ENCODE data around the gene PLVAP. TPM values are rescaled to one million over a fixed set of nuclear protein-coding genes. Genes with fewer than 3 reads are reported as not detected.

The PLVAP gene
- total and polyA plus RNA-seq, 9 of the 15 experiments (the other 6 are each of a cell fraction or from before 2014, with no cell fraction given), result 0.09 to 0.84 (median 0.51) TPM; not detected in 4

DNA sequence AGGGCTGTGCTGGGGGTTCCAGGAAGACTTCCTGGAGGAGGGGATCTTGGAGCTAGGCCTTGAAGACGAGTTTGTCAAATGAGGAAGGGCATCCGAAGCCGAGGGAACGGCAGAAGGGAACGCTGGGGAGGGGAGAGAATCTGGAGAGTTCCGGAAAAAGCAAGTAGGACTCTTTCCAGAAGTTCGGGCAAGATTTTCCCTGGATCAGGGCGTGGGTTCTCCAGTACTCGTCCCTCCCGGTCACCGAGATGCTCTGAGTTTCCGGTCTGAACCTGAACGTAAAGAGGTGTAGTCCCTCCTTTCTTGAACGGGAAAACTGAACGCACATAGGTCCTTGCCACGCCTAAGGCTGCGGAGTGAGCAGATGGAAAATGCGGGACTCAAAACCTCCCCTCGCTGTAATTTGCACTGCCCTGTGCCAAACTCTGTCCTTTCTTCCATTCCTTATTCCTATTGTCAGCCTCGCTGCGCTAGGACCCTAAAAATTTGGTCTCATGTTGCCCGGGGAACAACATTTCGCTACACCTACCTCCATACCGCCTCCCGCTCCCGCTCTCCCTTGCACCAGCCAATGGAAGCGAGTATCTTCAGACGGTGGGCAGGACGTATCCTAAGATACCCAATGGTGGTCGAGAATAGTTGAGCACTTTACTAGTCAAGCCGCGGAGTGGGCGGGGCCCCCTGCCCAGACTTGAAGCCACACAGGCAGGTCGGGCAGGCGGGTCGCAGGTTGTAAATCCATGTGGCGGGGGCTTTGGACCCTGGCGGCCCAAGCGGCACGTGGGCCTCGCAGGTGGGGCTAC lies 40.1 kb downstream of the PLVAP start, which contains the start of gene GTPBP3 (continued):
- TF ChIP-seq ETV6 (IDR thresholded peaks at IDR 0.05; ENCODE audit: borderline replicate concordance in 1 of 2, low read depth in 2 of 2, low read length in 1 of 2), result no peak
- TF ChIP-seq ETV6 (CRISPR knock-in tag; IDR thresholded peaks at IDR 0.05; ENCODE audit: borderline replicate concordance), result peak; percentile 38; the same call in 1 of the 2 replicates
- no peak for TF ChIP-seq PRPF4 (IDR thresholded peaks at IDR 0.05; ENCODE audit: insufficient read depth, low read depth, low read length, poor library complexity, severe bottlenecking)
- peak; percentile 75 for TF ChIP-seq KDM5B (IDR thresholded peaks at IDR 0.05; ENCODE audit: insufficient replicate concordance, low read depth, low read length)
- no peak for TF ChIP-seq NR1H2 (CRISPR knock-in tag; IDR thresholded peaks at IDR 0.05)
- TF ChIP-seq XRCC4 (IDR thresholded peaks at IDR 0.05; ENCODE audit: extremely low read depth, insufficient read depth, insufficient read length), result no peak
- TF ChIP-seq NCOA4 (IDR thresholded peaks at IDR 0.05; ENCODE audit: partially characterized antibody), result no peak
- TF ChIP-seq, protein P1, sequence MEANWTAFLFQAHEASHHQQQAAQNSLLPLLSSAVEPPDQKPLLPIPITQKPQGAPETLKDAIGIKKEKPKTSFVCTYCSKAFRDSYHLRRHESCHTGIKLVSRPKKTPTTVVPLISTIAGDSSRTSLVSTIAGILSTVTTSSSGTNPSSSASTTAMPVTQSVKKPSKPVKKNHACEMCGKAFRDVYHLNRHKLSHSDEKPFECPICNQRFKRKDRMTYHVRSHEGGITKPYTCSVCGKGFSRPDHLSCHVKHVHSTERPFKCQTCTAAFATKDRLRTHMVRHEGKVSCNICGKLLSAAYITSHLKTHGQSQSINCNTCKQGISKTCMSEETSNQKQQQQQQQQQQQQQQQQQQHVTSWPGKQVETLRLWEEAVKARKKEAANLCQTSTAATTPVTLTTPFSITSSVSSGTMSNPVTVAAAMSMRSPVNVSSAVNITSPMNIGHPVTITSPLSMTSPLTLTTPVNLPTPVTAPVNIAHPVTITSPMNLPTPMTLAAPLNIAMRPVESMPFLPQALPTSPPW (CRISPR knock-in tag; IDR thresholded peaks at IDR 0.05), result peak; percentile 78
- TF ChIP-seq ILF3 (IDR thresholded peaks at IDR 0.05; ENCODE audit: borderline replicate concordance), result no peak
- TF ChIP-seq ATF7 (IDR thresholded peaks at IDR 0.05), result peak; percentile 91
- TF ChIP-seq SRSF3 (IDR thresholded peaks at IDR 0.05; ENCODE audit: insufficient read depth, low read length), result no peak
- TF ChIP-seq, protein P2, sequence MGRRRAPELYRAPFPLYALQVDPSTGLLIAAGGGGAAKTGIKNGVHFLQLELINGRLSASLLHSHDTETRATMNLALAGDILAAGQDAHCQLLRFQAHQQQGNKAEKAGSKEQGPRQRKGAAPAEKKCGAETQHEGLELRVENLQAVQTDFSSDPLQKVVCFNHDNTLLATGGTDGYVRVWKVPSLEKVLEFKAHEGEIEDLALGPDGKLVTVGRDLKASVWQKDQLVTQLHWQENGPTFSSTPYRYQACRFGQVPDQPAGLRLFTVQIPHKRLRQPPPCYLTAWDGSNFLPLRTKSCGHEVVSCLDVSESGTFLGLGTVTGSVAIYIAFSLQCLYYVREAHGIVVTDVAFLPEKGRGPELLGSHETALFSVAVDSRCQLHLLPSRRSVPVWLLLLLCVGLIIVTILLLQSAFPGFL (CRISPR knock-in tag; IDR thresholded peaks at IDR 0.05), result no peak
- TF ChIP-seq NCOR1 (IDR thresholded peaks at IDR 0.05), result no peak
- peak; percentile 100 for TF ChIP-seq SMARCA5 (IDR thresholded peaks at IDR 0.05)
- TF ChIP-seq SIRT6 (IDR thresholded peaks at IDR 0.05; ENCODE audit: low read depth, low read length), result no peak
- no peak for TF ChIP-seq ZFPM2 (CRISPR knock-in tag; IDR thresholded peaks at IDR 0.05)
- TF ChIP-seq KAT8 (IDR thresholded peaks at IDR 0.05; ENCODE audit: low read depth), result peak; percentile 79; the same call in 1 of the 2 replicates
- no peak; the same call in 1 of the 2 replicates for TF ChIP-seq KHSRP (IDR thresholded peaks at IDR 0.05)
- TF ChIP-seq, protein P3, sequence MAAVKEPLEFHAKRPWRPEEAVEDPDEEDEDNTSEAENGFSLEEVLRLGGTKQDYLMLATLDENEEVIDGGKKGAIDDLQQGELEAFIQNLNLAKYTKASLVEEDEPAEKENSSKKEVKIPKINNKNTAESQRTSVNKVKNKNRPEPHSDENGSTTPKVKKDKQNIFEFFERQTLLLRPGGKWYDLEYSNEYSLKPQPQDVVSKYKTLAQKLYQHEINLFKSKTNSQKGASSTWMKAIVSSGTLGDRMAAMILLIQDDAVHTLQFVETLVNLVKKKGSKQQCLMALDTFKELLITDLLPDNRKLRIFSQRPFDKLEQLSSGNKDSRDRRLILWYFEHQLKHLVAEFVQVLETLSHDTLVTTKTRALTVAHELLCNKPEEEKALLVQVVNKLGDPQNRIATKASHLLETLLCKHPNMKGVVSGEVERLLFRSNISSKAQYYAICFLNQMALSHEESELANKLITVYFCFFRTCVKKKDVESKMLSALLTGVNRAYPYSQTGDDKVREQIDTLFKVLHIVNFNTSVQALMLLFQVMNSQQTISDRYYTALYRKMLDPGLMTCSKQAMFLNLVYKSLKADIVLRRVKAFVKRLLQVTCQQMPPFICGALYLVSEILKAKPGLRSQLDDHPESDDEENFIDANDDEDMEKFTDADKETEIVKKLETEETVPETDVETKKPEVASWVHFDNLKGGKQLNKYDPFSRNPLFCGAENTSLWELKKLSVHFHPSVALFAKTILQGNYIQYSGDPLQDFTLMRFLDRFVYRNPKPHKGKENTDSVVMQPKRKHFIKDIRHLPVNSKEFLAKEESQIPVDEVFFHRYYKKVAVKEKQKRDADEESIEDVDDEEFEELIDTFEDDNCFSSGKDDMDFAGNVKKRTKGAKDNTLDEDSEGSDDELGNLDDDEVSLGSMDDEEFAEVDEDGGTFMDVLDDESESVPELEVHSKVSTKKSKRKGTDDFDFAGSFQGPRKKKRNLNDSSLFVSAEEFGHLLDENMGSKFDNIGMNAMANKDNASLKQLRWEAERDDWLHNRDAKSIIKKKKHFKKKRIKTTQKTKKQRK (IDR thresholded peaks at IDR 0.05; ENCODE audit: borderline replicate concordance, low read depth, low read length), result no peak; the same call in 1 of the 2 replicates
- TF ChIP-seq, protein P4, sequence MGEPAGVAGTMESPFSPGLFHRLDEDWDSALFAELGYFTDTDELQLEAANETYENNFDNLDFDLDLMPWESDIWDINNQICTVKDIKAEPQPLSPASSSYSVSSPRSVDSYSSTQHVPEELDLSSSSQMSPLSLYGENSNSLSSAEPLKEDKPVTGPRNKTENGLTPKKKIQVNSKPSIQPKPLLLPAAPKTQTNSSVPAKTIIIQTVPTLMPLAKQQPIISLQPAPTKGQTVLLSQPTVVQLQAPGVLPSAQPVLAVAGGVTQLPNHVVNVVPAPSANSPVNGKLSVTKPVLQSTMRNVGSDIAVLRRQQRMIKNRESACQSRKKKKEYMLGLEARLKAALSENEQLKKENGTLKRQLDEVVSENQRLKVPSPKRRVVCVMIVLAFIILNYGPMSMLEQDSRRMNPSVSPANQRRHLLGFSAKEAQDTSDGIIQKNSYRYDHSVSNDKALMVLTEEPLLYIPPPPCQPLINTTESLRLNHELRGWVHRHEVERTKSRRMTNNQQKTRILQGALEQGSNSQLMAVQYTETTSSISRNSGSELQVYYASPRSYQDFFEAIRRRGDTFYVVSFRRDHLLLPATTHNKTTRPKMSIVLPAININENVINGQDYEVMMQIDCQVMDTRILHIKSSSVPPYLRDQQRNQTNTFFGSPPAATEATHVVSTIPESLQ (CRISPR knock-in tag; IDR thresholded peaks at IDR 0.05), result no peak

Data from K562 (cell line).